Measurements from ENCODE around the gene GAA. TPM values are rescaled to one million over a fixed set of nuclear protein-coding genes. Genes with fewer than 3 reads are reported as not detected.

The GAA gene
- total and polyA plus RNA-seq, 10 of the 15 experiments (the other 5 are each of a cell fraction or from before 2014, with no cell fraction given) = 0.18 to 10.5 (median 4.1) TPM

DNA sequence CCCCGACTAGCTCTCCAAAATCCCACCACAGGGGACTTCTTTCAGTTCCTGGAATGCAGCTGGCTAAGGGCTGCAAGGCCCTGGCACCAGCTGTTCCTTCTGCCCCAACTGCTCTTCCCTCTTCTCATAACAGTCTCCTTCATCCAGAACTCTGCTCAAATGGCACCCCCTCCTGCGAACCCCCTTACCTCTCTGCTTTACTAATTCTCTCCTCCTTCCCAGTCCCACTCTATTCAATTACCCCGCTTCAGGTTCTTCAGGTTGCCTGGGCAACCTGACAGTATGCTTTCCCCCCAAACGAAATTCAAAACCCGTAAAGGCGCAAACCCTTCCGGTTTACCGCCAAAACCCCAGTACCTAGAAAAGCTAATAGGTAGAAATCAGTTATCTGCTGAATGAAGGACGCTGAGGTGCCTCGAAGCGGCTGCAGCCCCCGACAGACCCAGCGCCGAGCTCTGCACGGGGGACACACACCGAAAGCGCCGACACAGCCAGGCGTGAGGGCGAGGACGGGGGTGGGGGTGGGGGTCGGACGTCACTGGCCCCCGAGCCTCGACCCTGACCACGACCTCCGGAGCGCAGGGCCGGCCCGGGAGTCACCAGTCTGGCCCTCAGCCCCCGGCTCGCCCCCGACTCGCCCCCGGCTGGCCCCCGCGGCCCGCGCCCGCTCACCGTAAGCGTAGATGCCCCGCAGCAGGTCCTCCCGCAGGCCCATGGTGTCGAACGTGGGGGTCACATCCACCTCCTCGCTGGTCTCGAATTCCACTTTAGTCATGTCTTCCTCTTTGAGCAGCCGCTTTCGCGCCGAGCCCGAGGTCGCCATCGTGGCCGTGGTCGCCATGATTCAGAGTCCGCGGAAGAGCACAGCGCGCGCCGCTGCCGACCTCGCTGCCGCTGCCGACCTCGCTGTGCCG is 45.0 kb downstream of the GAA start (continued):
- TF ChIP-seq, protein P1, sequence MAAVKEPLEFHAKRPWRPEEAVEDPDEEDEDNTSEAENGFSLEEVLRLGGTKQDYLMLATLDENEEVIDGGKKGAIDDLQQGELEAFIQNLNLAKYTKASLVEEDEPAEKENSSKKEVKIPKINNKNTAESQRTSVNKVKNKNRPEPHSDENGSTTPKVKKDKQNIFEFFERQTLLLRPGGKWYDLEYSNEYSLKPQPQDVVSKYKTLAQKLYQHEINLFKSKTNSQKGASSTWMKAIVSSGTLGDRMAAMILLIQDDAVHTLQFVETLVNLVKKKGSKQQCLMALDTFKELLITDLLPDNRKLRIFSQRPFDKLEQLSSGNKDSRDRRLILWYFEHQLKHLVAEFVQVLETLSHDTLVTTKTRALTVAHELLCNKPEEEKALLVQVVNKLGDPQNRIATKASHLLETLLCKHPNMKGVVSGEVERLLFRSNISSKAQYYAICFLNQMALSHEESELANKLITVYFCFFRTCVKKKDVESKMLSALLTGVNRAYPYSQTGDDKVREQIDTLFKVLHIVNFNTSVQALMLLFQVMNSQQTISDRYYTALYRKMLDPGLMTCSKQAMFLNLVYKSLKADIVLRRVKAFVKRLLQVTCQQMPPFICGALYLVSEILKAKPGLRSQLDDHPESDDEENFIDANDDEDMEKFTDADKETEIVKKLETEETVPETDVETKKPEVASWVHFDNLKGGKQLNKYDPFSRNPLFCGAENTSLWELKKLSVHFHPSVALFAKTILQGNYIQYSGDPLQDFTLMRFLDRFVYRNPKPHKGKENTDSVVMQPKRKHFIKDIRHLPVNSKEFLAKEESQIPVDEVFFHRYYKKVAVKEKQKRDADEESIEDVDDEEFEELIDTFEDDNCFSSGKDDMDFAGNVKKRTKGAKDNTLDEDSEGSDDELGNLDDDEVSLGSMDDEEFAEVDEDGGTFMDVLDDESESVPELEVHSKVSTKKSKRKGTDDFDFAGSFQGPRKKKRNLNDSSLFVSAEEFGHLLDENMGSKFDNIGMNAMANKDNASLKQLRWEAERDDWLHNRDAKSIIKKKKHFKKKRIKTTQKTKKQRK (IDR thresholded peaks at IDR 0.05; ENCODE audit: low read depth, low read length) = no peak
- TF ChIP-seq, protein P2, sequence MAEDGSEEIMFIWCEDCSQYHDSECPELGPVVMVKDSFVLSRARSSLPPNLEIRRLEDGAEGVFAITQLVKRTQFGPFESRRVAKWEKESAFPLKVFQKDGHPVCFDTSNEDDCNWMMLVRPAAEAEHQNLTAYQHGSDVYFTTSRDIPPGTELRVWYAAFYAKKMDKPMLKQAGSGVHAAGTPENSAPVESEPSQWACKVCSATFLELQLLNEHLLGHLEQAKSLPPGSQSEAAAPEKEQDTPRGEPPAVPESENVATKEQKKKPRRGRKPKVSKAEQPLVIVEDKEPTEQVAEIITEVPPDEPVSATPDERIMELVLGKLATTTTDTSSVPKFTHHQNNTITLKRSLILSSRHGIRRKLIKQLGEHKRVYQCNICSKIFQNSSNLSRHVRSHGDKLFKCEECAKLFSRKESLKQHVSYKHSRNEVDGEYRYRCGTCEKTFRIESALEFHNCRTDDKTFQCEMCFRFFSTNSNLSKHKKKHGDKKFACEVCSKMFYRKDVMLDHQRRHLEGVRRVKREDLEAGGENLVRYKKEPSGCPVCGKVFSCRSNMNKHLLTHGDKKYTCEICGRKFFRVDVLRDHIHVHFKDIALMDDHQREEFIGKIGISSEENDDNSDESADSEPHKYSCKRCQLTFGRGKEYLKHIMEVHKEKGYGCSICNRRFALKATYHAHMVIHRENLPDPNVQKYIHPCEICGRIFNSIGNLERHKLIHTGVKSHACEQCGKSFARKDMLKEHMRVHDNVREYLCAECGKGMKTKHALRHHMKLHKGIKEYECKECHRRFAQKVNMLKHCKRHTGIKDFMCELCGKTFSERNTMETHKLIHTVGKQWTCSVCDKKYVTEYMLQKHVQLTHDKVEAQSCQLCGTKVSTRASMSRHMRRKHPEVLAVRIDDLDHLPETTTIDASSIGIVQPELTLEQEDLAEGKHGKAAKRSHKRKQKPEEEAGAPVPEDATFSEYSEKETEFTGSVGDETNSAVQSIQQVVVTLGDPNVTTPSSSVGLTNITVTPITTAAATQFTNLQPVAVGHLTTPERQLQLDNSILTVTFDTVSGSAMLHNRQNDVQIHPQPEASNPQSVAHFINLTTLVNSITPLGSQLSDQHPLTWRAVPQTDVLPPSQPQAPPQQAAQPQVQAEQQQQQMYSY (CRISPR knock-in tag; IDR thresholded peaks at IDR 0.05) = no peak
- 0 out of 2 replicates have a peak, but pooled peaks have one; percentile 18 for TF ChIP-seq GATAD2B (conservative IDR thresholded peaks at IDR 0.05; ENCODE audit: low read depth)
- TF ChIP-seq NBN (IDR thresholded peaks at IDR 0.05) = no peak; the same call in 1 of the 2 replicates
- no peak for TF ChIP-seq SP1 (IDR thresholded peaks at IDR 0.05; ENCODE audit: low read depth, low read length)
- TF ChIP-seq FOXM1 (IDR thresholded peaks at IDR 0.05; ENCODE audit: low read depth, low read length) = no peak
- no peak for TF ChIP-seq STAT1 (conservative IDR thresholded peaks at IDR 0.05)
- TF ChIP-seq, protein P3, sequence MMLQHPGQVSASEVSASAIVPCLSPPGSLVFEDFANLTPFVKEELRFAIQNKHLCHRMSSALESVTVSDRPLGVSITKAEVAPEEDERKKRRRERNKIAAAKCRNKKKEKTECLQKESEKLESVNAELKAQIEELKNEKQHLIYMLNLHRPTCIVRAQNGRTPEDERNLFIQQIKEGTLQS (IDR thresholded peaks at IDR 0.05; ENCODE audit: borderline replicate concordance, extremely low read depth, low read depth, low read length) = no peak
- TF ChIP-seq, protein P4, sequence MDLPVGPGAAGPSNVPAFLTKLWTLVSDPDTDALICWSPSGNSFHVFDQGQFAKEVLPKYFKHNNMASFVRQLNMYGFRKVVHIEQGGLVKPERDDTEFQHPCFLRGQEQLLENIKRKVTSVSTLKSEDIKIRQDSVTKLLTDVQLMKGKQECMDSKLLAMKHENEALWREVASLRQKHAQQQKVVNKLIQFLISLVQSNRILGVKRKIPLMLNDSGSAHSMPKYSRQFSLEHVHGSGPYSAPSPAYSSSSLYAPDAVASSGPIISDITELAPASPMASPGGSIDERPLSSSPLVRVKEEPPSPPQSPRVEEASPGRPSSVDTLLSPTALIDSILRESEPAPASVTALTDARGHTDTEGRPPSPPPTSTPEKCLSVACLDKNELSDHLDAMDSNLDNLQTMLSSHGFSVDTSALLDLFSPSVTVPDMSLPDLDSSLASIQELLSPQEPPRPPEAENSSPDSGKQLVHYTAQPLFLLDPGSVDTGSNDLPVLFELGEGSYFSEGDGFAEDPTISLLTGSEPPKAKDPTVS (IDR thresholded peaks at IDR 0.05; ENCODE audit: low read depth, low read length) = no peak
- no peak for TF ChIP-seq CHD2 (IDR thresholded peaks at IDR 0.05; ENCODE audit: borderline replicate concordance, low read depth, low read length)
- TF ChIP-seq JUNB (IDR thresholded peaks at IDR 0.05) = no peak
- TF ChIP-seq ETV6 (conservative IDR thresholded peaks at IDR 0.05 in 1 of 2, IDR thresholded peaks at IDR 0.05 in 1 of 2; ENCODE audit: borderline replicate concordance in 1 of 2, low read depth in 1 of 2) = no peak
- TF ChIP-seq, protein P5, sequence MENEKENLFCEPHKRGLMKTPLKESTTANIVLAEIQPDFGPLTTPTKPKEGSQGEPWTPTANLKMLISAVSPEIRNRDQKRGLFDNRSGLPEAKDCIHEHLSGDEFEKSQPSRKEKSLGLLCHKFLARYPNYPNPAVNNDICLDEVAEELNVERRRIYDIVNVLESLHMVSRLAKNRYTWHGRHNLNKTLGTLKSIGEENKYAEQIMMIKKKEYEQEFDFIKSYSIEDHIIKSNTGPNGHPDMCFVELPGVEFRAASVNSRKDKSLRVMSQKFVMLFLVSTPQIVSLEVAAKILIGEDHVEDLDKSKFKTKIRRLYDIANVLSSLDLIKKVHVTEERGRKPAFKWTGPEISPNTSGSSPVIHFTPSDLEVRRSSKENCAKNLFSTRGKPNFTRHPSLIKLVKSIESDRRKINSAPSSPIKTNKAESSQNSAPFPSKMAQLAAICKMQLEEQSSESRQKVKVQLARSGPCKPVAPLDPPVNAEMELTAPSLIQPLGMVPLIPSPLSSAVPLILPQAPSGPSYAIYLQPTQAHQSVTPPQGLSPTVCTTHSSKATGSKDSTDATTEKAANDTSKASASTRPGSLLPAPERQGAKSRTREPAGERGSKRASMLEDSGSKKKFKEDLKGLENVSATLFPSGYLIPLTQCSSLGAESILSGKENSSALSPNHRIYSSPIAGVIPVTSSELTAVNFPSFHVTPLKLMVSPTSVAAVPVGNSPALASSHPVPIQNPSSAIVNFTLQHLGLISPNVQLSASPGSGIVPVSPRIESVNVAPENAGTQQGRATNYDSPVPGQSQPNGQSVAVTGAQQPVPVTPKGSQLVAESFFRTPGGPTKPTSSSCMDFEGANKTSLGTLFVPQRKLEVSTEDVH (IDR thresholded peaks at IDR 0.05; ENCODE audit: low read depth, partially characterized antibody) = no peak
- TF ChIP-seq SMAD1 (IDR thresholded peaks at IDR 0.05; ENCODE audit: low read depth, partially characterized antibody) = no peak

All from GM12878 (cell line).